ENCODE data around the gene EVPL. TPM values are rescaled to one million over a fixed set of nuclear protein-coding genes. Genes with fewer than 3 reads are reported as not detected.

Gene EVPL
- total RNA-seq, 1 donor from 2014 or later = not detected

DNA sequence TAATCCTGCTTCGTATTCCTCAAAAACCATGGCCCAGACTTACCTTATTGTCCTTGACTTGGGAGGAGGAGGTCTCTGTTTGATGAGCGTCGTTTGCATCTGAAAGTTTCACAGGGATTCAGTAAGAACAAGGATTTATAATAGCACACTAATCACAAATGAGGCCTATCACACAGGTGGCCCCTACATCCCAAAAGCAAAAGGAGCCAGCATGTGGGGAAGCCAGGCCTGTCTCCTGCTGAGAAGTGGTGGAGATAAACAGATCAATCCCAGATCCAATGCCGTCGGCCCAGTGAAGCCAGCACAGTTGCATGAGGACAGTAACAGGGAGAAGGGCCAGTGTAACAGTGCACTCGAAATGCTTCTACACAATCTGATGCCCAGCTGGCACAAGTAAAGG is 13.3 kb upstream of the EVPL start:
- H3K27ac ChIP-seq = no peak overlapping the region
- no peaks in the 10 kb centered on the region for H3K9me3 ChIP-seq
- H3K27me3 ChIP-seq = no peaks in the 10 kb centered on the region
- DNase-seq (ENCODE audit: low spot score in 2 of 2) = no peak
- TF ChIP-seq, protein P1, sequence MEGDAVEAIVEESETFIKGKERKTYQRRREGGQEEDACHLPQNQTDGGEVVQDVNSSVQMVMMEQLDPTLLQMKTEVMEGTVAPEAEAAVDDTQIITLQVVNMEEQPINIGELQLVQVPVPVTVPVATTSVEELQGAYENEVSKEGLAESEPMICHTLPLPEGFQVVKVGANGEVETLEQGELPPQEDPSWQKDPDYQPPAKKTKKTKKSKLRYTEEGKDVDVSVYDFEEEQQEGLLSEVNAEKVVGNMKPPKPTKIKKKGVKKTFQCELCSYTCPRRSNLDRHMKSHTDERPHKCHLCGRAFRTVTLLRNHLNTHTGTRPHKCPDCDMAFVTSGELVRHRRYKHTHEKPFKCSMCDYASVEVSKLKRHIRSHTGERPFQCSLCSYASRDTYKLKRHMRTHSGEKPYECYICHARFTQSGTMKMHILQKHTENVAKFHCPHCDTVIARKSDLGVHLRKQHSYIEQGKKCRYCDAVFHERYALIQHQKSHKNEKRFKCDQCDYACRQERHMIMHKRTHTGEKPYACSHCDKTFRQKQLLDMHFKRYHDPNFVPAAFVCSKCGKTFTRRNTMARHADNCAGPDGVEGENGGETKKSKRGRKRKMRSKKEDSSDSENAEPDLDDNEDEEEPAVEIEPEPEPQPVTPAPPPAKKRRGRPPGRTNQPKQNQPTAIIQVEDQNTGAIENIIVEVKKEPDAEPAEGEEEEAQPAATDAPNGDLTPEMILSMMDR (IDR thresholded peaks at IDR 0.05) = no peak
- no peak overlapping the region for H3K4me3 ChIP-seq
- H3K4me1 ChIP-seq = no peaks in the 10 kb centered on the region
- intact Hi-C loops (cut with DNase I) = no loop called here
- H3K36me3 ChIP-seq = peaks cover 65 to 73% of the 10 kb centered on the region in 2 donors

DNA sequence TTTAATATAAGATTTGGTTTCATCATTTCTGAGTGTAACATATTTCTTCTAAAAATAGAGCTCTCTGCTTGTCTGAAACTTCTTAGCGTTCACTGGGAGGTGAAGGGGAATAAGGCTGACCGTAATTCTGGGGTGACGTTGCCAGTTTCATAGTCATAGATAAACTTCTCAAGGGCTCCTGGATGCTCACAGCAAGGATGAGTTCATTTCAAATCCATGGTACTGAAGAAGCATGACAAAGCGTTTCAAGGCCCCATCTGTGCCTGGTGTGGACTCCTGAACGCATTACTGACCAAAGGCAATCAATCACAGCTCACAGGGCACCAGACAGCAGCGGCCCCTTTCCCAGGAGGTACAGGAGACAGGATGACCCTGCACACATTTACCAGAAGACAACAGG is 12.0 kb upstream of the EVPL start:
- DNase-seq (ENCODE audit: low spot score in 2 of 2) = no peak
- no peaks in the 10 kb centered on the region for H3K27me3 ChIP-seq
- no peak overlapping the region for H3K27ac ChIP-seq
- H3K9me3 ChIP-seq = no peaks in the 10 kb centered on the region
- H3K4me1 ChIP-seq = no peaks in the 10 kb centered on the region
- H3K4me3 ChIP-seq = no peak overlapping the region
- intact Hi-C loops (cut with DNase I) = no loop called here
- peaks cover 53 to 60% of the 10 kb centered on the region in 2 donors for H3K36me3 ChIP-seq
- TF ChIP-seq, protein P1 (IDR thresholded peaks at IDR 0.05) = no peak

DNA sequence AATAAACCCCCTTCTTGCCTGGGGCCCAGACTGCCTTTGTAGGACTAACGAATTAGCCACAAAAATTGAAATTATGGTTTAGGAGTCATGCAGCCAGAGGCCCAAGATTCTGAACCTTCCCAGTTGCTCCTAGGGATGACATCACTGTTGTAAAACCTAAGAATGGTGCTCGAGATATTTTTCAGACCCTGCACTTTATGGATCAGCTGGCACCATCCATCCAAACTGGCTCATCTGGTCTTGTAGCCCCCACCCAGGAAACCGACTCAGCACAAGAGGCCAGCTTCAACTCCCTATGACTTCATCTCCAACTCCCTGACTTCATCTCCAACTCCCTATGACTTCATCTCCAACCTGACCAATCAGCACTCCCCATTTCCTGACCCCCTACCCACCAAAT is 10.9 kb upstream of the EVPL start:
- TF ChIP-seq, protein P1 (IDR thresholded peaks at IDR 0.05) = no peak
- Histone ChIP-seq H3K4me1 (no peaks in the 10 kb centered on the region), H3K9me3 (no peaks in the 10 kb centered on the region), H3K27me3 (no peaks in the 10 kb centered on the region), H3K36me3 (peaks cover 42 to 50% of the 10 kb centered on the region in 2 donors), H3K4me3 (no peak overlapping the region), H3K27ac (no peak overlapping the region)
- DNase-seq (ENCODE audit: low spot score in 2 of 2) = no peak
- intact Hi-C loops (cut with DNase I) = no loop called here

DNA sequence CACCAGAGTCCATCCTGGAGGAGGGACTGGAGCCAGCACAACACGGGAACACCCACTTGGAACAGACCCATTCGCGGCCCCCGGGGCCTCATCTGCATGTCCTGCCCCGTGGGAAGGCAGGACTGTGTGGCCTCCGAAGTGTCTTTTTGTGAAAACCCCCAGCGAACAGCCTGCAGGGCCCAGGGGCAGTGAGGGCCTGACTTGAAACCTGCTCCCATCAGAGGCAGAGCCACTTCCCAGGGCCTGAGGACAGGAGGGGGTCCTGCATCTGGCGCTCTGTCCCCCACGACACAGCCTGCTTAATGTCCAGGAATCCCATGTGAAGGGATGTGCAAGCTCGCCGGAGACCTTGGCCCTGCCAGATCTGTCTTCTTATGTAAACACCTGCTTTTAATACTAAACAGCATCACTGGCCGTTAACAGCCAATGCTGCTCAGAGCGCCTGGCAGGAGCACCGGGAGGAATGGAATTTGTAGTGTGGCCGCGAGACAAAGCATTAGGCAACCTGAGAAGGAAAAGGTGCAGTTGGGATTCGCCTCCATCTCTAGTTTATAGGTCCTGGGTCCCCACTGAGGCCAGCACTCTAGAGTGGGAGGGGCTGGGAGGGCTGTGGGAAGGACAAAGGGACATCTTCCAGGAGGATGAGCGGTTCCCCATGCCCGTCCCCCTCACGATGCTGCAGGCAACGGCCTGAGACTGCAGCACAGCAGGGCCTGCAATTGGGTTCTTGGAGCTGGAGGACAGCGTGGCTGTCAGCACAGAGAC is 9.6 kb upstream of the EVPL start:
- DNase-seq (ENCODE audit: low spot score in 2 of 2) = no peak
- H3K27ac ChIP-seq = no peak overlapping the region
- intact Hi-C loops (cut with DNase I) = no loop called here

DNA sequence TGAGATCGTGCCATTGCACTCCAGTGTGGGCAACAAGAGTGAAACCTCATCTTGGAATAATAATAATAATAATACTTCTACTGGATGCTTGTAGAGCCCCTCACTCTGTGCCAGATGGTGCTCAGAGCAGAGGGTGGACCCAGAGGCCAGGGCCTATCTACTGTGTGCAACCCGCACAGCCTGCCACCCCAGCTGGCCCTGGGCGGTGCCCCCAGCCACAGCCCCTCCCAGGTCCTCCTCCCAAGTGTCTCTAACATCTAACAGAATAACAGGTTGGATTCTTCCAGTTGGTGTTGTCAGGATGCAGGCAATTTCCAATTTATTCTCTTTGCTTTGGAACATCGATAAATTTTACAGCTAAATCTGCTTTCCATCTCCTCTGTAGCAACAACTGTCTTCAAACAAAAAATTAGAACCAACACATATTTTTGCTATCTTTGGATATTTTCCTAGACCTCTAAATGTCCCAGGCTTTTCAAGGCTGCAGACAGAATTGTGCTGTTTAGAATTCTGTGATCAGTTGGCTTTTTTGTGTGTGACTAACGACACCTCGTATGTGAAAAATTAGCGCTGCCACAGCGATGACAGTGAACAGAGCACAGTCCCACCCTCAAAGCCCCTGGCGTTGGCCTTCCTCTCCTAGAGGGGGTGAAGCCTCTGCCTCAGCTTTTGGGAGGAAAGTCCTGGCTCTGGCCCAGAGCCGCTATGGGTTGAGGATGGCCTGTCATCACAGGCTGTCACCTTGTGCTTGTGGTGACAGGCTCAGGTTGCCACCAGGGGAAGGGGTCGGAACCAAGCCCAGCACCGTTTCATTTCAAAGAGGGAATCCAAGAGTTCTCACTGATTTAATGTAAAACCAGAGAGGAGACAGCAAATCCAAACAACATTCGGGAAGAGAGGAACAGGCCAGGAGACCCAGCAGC is 7.6 kb upstream of the EVPL start:
- no peaks in the 10 kb centered on the region for H3K4me1 ChIP-seq
- TF ChIP-seq, protein P1 (IDR thresholded peaks at IDR 0.05) = no peak
- H3K4me3 ChIP-seq = no peak overlapping the region
- H3K27ac ChIP-seq = no peak overlapping the region
- peaks cover 8 to 17% of the 10 kb centered on the region in 2 donors for H3K36me3 ChIP-seq
- H3K27me3 ChIP-seq = no peaks in the 10 kb centered on the region
- no peak for DNase-seq (ENCODE audit: low spot score in 2 of 2)
- no peaks in the 10 kb centered on the region for H3K9me3 ChIP-seq
- intact Hi-C loops (cut with DNase I) = no loop called here

More for the DNA sequence above, 9.6 kb upstream of the EVPL start:
- Histone ChIP-seq H3K4me3 (no peak overlapping the region), H3K4me1 (no peaks in the 10 kb centered on the region), H3K36me3 (peaks cover 28 to 37% of the 10 kb centered on the region in 2 donors), H3K9me3 (no peaks in the 10 kb centered on the region), H3K27me3 (no peaks in the 10 kb centered on the region)
- TF ChIP-seq, protein P1 (IDR thresholded peaks at IDR 0.05) = no peak
